ENCODE results near the gene SPEF2. TPM values are rescaled to one million over a fixed set of nuclear protein-coding genes. Genes with fewer than 3 reads are reported as not detected.

The SPEF2 gene
- total and polyA plus RNA-seq, 9 of the 15 experiments (the other 6 are each of a cell fraction or from before 2014, with no cell fraction given) = 0.11 to 0.62 (median 0.20) TPM; not detected in 2

GRCh38 chr5:35672995-35673394, 55.3 kb downstream of the SPEF2 start:
- TF ChIP-seq NELFE (IDR thresholded peaks at IDR 0.05; ENCODE audit: insufficient read depth, insufficient read length) (no peak), MTA3 (IDR thresholded peaks at IDR 0.05; ENCODE audit: borderline replicate concordance) (no peak), ZNF778 (CRISPR knock-in tag; IDR thresholded peaks at IDR 0.05) (no peak), HDAC8 (tag; IDR thresholded peaks at IDR 0.05) (no peak), ZKSCAN3 (CRISPR knock-in tag; IDR thresholded peaks at IDR 0.05) (no peak), ETV5 (CRISPR knock-in tag; IDR thresholded peaks at IDR 0.05; ENCODE audit: low read depth) (no peak)
- TF ChIP-seq, protein P1, sequence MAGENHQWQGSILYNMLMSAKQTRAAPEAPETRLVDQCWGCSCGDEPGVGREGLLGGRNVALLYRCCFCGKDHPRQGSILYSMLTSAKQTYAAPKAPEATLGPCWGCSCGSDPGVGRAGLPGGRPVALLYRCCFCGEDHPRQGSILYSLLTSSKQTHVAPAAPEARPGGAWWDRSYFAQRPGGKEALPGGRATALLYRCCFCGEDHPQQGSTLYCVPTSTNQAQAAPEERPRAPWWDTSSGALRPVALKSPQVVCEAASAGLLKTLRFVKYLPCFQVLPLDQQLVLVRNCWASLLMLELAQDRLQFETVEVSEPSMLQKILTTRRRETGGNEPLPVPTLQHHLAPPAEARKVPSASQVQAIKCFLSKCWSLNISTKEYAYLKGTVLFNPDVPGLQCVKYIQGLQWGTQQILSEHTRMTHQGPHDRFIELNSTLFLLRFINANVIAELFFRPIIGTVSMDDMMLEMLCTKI (IDR thresholded peaks at IDR 0.05; ENCODE audit: partially characterized antibody) = no peak
- Histone ChIP-seq H3K36me3 (ENCODE audit: control insufficient read depth, insufficient read depth, low read length) (no peaks in the 10 kb centered on the region), H3K79me2 (ENCODE audit: control insufficient read depth, insufficient read depth, low read length) (no peaks in the 10 kb centered on the region), H3K4me2 (ENCODE audit: insufficient read depth, low read length) (no peak overlapping the region), H3K9me1 (ENCODE audit: control insufficient read depth, insufficient read depth, low read length) (no peaks in the 10 kb centered on the region), H3K27me3 (ENCODE audit: control insufficient read depth in 2 of 2, insufficient read depth in 2 of 2, low read length in 2 of 2) (no peaks in the 10 kb centered on the region), H2AFZ (ENCODE audit: low read depth, low read length) (no peak overlapping the region), H3K9me3 (replicated peaks; ENCODE audit: control insufficient read depth, insufficient read depth, low read depth, low read length) (no peaks in the 10 kb centered on the region), H3K4me3 (no peak overlapping the region), H3K27ac (ENCODE audit: extremely low read depth, low read depth, low read length) (no peak overlapping the region), H3K9ac (ENCODE audit: insufficient read depth in 1 of 2, low read depth in 2 of 2, low read length in 2 of 2) (no peak overlapping the region), H4K20me1 (replicated peaks; ENCODE audit: control insufficient read depth, insufficient read depth, low read length) (no peaks in the 10 kb centered on the region), H3K4me1 (replicated peaks in 1 of 2; ENCODE audit: control insufficient read depth in 2 of 2, insufficient read depth in 2 of 2, low read length in 2 of 2) (no peaks in the 10 kb centered on the region)
- no peak for DNase-seq (ENCODE audit: extremely low read depth in 1 of 4, low spot score in 3 of 4)
- WGBS (ENCODE audit: insufficient coverage, low coverage, missing lambda C conversion rate) = 0% methylated on average over 1 of the region's 1 CpG
- CTCF ChIA-PET (ENCODE audit: low intra/inter-chr PET ratio) = no interaction called here
- in situ Hi-C loops (cut with MboI) = no loop called here
- POLR2A ChIA-PET = no interaction called here
- BruUV-seq (replicated peaks) = no TSS peak
- FAIRE-seq = no peak
- no peak for ATAC-seq
- intact Hi-C loops (cut with micrococcal nuclease) = no loop called here
